GM19035 (cell line): ENCODE measurements around the gene SEC11A.
"Not testable (repeated sequence)": the region's sequence is repeated elsewhere in the genome, so short reads cannot be mapped to it uniquely, and the experiment has no call there.

Experiments
- ATAC-seq: cut with Tn5 transposase; IDR thresholded peaks from one replicate; pipeline ENCODE4 v1.9.1; 2021; ENCODE audit not compliant: unreplicated experiment

SEC11A gene

DNA sequence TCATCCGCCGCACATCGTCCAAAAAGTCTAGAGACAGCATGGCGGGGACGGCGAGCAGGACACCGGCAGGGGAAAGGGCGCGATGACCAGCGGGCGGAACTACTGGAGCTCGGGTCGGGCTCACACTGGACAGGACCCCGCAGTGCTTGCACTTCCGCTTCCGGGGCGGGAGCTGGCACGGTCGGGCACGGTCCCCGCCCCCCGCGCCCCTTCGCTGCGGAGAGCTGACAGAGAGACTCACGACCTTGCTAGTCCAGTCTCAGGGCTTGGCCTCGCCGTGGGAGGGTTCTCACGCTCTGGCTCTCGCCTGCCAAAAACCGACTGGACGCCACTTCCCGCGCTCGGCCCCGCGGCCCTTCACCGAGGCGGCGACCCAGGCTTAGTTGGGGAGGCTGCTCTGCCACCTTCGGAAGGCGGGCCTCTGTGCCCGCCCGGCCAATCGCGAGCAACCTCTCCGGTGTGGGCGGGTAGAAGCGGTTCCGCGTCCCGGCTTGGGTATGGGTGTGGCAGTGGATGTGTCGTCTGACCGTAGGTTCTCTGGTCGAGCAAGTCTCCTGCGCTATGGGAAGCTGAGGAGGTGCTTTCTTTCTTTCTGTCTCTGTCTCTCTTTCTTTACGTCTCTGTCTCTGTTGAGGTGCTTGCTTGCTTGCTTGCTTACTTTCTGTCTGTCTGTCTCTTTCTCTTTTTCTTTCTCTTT, at the start of gene SEC11A:
TSS of gene SEC11A (minus strand) at position 104 of the 697 bp plus-strand sequence. CDS start at position 40, 64 bp downstream.
- ATAC-seq = peak; percentile 89

DNA sequence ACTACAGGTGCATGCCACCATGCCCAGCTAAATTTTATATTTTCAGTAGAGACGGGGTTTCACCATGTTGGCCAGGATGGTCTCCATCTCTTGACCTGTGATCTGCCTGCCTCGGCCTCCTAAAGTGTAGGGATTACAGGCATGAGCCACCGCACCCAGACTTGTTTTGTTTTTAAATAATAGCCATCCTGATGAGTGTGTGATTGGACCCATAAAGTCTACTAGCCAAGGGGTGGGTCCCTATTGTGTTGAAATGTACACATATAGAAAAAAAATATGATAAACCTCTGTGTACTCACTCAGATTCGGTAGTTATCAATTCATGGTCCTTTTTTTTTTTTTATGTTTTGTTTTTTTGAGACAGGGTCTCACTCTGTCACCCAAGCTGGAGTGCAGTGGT, 49.7 kb upstream of the SEC11A start:
- no peak for ATAC-seq

- no peak for ATAC-seq
Observed at GRCh38 chr15:84764989-84765388, 49.0 kb upstream of the SEC11A start.

- no peak for ATAC-seq
Observed at GRCh38 chr15:84764585-84764984, 48.6 kb upstream of the SEC11A start.

DNA sequence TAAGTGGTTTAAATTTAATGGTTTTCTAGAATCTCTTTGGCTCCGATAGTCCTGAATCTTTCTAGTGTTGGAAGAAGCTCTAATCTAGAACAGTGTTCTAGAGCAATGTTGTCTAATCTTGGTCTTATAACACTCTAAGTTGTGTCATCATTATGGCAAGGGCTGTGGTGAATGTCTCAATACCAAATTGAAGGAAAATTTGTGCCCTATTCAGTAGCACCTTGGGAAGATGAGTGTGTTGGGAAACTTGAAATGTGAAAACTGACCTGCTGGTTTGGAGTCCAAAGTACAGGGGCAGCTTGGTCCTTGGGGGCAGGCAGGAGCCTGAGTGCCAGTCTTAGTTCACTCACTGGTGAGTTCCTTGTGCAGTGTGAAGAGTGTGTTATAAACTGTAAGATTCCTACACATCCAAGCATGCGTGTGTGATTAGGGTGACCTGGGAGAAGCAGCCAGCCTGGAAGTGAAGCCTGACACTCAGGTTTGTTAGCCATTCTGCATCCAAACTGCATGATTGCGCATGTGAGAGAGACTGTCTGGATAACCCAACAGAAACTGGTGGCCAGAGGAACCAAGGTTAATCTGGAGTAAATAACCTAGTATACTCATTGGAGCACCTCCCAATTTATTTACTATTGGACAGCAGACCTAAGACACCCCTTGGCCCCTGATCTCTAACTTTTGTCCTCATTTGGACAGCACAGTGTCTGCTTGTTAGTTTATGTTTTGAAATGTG, 47.1 kb upstream of the SEC11A start:
- ATAC-seq = no peak

- ATAC-seq = no peak
Observed at GRCh38 chr15:84761607-84762131, 45.7 kb upstream of the SEC11A start.

GRCh38 chr15:84760219-84760618, 44.3 kb upstream of the SEC11A start:
- no peak for ATAC-seq

DNA sequence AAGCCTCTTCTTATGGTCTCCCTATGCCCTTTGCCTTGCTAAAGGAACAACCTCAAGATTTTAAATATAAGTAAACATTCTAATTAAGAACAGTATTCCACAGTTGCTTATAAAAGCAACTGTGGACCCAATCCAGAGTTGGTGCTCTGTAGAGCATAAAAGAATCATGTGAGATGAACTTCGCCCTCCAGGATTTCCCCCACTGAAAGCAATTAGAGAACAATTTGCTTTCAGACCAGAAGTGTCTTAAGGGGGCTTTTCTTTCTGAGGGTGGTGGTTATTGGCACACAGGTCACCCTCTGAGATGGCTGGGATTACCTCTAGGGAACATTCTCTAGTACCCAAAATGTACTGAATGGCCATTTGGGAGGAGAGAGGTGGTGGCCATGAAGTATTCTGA, 43.1 kb upstream of the SEC11A start:
- ATAC-seq = no peak

- no peak for ATAC-seq
Observed at GRCh38 chr15:84755736-84756527, 40.0 kb upstream of the SEC11A start.

DNA sequence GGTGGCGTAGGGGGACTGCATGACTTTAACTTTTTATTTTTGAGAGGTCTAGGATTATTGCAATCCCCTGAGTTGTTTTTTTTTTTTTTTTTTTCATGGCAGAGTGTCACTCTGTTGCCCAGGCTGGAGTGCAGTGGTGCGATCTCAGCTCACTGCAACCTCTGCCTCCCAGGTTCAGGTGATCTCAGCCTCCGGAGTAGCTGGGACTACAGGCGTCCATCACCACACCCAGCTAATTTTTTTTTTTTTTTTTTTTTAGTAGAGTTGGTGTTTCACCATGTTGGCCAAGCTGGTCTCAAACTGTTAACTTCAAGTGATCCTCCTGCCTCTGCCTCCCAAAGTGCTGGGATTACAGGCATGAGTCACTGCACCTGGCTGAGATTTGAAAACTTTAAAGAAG, 39.0 kb upstream of the SEC11A start:
- ATAC-seq = not testable (repeated sequence)

GRCh38 chr15:84752700-84753099, 36.8 kb upstream of the SEC11A start:
- ATAC-seq = no peak

DNA sequence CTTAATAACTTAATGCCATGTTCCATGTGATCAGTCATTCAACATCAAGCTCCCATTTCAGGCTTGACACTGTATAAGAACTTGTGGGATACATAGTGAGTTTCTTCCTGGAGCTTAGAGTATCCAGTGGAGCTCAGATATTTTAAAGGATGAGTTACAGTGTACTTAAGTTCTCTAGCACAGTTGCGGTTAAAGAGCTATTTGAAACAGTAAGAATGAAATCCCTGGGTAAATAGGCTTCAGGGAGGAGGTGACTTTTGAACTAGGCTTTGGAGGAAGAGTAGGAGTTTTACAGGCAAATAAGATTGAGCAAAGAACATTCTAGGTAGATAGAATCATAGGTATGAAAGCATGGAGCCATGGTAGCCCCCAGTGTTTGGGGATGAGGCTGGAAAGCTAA, 36.3 kb upstream of the SEC11A start:
- ATAC-seq = no peak

DNA sequence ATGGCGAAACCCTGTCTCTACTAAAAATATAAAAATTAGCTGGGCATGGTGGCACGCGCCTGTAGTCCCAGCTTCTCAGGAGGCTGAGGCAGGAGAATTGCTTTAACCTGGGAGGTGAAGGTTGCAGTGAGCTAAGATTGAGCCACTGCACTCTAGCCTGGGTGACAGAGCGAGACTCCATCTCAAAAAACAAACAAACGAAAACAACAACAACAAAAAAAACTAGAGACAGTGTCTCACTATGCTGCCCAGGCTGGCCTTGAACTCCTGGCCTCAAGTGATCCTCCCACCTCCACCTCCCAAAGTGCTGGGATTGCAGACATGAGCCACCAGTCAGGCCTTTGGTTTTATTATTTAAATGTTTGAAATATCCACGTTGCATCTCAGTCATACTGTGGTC, 35.8 kb upstream of the SEC11A start:
- ATAC-seq = not testable (repeated sequence)

GRCh38 chr15:84750583-84751092, 34.7 kb upstream of the SEC11A start:
- peak; percentile 17 for ATAC-seq

- ATAC-seq = peak; percentile 1
Observed at GRCh38 chr15:84749111-84749991, 33.4 kb upstream of the SEC11A start.

DNA sequence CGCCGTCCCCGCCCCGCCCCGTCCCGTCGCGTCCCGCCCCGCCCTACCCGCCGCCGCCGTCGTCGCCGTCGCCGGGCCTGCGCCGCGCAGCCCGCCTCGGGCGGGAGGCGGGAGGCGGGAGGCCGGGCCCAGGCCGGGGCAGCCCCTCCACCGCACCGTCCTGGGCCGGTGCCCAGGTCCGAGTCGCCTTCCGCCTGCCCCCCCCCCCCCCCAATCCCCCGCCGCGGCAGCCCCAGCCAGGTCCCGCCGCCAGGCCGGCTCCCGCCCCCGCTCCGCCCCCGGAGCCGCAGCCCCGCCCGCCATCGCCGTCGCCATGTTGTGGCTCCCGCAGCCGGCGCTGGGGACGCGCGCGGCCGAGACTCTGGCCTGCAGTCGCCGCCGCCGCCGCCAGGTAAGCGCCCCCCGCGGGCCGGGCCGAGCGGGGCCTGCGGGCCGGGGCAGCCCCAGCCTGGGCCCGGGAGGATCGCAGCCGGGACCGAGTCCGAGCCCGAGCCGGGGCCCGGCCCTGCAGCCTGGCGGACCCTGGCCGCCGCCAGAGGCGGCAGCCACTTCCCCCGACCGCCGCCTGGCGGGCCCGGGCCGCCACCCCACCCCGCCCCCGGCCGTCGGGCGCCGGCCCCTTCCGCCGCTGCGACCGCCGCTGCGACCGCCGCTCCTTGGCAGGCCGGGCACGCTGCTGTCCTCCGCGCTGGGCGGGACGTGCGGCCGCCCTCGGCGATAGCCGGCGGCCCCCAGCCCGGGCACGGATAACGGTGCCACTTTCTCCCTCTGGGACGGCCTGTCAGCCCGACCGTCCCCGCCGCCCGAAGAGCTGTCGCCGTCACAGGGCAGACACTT, 32.6 kb upstream of the SEC11A start, which contains the start of gene ZNF592:
TSS of gene ZNF592 (plus strand) at position 319 of the 837 bp plus-strand sequence. CDS start 34,084 bp downstream, outside the sequence.
- peak; percentile 54 for ATAC-seq

DNA sequence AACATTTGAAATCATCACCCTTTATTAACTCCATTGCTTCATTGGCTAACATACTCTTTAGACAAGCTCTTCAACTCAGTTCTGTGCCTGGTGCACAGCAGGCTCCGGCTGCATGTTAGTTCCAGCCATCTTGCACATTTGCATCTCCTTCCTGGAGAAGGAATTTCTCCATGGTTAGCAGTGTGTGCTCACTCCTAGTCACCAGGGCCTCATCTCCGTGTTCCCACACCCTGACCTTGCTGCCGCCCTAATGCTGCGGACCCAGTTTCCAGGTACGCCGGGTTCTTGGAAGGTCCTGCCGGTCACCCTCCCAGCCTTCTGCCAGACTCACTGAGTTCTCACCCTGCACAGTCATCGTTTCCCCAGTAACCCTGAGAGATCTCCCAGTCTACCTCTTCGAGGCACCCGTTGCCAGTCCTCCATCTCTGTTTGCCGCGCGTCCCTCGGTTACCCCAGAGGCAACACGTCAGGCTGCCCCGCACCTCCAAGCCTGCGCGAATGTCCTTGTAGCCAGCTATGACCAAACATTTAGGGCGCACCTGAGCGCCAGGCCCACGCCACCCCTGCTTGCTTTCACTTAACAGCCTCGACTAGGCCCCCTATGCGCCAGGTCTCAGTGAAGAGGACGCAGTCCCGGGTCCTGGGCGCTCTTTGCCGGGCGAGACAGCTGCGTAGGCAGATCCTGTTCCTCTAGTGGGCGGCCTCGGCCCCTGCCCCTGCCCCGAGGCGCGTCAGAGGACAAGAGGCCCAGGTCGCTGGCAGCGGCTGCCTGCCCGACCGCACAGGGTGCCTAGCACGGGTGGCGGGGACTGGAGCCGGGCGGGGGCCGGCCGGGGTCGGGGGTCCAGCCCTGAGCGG, 31.7 kb upstream of the SEC11A start:
- peak; percentile 46 for ATAC-seq

GRCh38 chr15:84741121-84741520, 25.2 kb upstream of the SEC11A start:
- ATAC-seq = no peak
